ENCODE measurements around the gene DQX1.

DNA sequence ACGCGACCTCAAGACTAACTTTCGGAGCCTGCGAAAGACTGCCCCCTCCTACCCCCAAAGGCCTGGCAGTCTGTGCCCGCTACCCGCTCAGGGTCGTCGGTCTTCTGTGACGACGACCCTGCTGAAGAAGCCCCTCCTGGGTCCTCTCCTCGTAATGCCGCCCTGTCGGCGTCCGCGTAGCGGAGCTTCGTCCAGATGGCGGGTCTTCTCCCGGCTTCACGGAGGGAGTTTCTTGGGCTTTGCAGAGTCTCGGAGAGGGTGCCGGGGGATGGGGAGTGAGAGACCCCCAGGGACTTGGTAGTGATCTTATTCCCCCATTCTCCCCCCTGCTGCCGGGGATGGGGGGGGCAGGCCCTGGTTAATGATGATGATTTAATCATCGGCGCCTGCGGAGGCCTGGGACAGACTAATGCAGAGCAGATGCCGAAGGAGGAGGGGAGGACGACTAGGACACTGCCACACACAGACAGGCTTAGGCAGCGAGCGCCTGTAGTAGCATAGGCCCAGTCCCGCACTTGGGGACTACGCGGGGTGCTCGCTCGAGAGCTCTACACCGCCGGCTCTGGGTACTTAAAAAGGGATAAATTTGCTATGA, 18.0 kb downstream of the DQX1 start:
- TF ChIP-seq, protein P1, sequence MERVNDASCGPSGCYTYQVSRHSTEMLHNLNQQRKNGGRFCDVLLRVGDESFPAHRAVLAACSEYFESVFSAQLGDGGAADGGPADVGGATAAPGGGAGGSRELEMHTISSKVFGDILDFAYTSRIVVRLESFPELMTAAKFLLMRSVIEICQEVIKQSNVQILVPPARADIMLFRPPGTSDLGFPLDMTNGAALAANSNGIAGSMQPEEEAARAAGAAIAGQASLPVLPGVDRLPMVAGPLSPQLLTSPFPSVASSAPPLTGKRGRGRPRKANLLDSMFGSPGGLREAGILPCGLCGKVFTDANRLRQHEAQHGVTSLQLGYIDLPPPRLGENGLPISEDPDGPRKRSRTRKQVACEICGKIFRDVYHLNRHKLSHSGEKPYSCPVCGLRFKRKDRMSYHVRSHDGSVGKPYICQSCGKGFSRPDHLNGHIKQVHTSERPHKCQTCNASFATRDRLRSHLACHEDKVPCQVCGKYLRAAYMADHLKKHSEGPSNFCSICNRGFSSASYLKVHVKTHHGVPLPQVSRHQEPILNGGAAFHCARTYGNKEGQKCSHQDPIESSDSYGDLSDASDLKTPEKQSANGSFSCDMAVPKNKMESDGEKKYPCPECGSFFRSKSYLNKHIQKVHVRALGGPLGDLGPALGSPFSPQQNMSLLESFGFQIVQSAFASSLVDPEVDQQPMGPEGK (CRISPR knock-in tag; IDR thresholded peaks at IDR 0.05; ENCODE audit: borderline replicate concordance) = peak; percentile 98
- no peak for TF ChIP-seq BACH2 (CRISPR knock-in tag; IDR thresholded peaks at IDR 0.05; ENCODE audit: borderline replicate concordance)
- TF ChIP-seq ZNF70 (CRISPR knock-in tag; IDR thresholded peaks at IDR 0.05) = peak; percentile 50; the same call in 1 of the 2 replicates
- TF ChIP-seq, protein P2, sequence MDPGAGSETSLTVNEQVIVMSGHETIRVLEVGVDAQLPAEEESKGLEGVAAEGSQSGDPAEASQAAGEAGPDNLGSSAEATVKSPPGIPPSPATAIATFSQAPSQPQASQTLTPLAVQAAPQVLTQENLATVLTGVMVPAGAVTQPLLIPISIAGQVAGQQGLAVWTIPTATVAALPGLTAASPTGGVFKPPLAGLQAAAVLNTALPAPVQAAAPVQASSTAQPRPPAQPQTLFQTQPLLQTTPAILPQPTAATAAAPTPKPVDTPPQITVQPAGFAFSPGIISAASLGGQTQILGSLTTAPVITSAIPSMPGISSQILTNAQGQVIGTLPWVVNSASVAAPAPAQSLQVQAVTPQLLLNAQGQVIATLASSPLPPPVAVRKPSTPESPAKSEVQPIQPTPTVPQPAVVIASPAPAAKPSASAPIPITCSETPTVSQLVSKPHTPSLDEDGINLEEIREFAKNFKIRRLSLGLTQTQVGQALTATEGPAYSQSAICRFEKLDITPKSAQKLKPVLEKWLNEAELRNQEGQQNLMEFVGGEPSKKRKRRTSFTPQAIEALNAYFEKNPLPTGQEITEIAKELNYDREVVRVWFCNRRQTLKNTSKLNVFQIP (CRISPR knock-in tag; IDR thresholded peaks at IDR 0.05; ENCODE audit: borderline replicate concordance, low read depth) = no peak
- TF ChIP-seq RARB (CRISPR knock-in tag; IDR thresholded peaks at IDR 0.05) = no peak
- TF ChIP-seq, protein P3, sequence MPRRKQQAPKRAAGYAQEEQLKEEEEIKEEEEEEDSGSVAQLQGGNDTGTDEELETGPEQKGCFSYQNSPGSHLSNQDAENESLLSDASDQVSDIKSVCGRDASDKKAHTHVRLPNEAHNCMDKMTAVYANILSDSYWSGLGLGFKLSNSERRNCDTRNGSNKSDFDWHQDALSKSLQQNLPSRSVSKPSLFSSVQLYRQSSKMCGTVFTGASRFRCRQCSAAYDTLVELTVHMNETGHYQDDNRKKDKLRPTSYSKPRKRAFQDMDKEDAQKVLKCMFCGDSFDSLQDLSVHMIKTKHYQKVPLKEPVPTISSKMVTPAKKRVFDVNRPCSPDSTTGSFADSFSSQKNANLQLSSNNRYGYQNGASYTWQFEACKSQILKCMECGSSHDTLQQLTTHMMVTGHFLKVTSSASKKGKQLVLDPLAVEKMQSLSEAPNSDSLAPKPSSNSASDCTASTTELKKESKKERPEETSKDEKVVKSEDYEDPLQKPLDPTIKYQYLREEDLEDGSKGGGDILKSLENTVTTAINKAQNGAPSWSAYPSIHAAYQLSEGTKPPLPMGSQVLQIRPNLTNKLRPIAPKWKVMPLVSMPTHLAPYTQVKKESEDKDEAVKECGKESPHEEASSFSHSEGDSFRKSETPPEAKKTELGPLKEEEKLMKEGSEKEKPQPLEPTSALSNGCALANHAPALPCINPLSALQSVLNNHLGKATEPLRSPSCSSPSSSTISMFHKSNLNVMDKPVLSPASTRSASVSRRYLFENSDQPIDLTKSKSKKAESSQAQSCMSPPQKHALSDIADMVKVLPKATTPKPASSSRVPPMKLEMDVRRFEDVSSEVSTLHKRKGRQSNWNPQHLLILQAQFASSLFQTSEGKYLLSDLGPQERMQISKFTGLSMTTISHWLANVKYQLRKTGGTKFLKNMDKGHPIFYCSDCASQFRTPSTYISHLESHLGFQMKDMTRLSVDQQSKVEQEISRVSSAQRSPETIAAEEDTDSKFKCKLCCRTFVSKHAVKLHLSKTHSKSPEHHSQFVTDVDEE (CRISPR knock-in tag; IDR thresholded peaks at IDR 0.05) = peak; percentile 43; the same call in 1 of the 2 replicates
- 0 out of 2 replicates have a peak, but pooled peaks have one; percentile 66 for TF ChIP-seq ZFP3 (CRISPR knock-in tag; IDR thresholded peaks at IDR 0.05)
- TF ChIP-seq, protein P4, sequence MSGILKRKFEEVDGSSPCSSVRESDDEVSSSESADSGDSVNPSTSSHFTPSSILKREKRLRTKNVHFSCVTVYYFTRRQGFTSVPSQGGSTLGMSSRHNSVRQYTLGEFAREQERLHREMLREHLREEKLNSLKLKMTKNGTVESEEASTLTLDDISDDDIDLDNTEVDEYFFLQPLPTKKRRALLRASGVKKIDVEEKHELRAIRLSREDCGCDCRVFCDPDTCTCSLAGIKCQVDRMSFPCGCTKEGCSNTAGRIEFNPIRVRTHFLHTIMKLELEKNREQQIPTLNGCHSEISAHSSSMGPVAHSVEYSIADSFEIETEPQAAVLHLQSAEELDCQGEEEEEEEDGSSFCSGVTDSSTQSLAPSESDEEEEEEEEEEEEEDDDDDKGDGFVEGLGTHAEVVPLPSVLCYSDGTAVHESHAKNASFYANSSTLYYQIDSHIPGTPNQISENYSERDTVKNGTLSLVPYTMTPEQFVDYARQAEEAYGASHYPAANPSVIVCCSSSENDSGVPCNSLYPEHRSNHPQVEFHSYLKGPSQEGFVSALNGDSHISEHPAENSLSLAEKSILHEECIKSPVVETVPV (CRISPR knock-in tag; IDR thresholded peaks at IDR 0.05) = no peak
- no peak for TF ChIP-seq ARNTL (CRISPR knock-in tag; IDR thresholded peaks at IDR 0.05; ENCODE audit: borderline replicate concordance, low read depth)
- no peak for TF ChIP-seq TOX (CRISPR knock-in tag; IDR thresholded peaks at IDR 0.05; ENCODE audit: borderline replicate concordance)
- TF ChIP-seq, protein P5, sequence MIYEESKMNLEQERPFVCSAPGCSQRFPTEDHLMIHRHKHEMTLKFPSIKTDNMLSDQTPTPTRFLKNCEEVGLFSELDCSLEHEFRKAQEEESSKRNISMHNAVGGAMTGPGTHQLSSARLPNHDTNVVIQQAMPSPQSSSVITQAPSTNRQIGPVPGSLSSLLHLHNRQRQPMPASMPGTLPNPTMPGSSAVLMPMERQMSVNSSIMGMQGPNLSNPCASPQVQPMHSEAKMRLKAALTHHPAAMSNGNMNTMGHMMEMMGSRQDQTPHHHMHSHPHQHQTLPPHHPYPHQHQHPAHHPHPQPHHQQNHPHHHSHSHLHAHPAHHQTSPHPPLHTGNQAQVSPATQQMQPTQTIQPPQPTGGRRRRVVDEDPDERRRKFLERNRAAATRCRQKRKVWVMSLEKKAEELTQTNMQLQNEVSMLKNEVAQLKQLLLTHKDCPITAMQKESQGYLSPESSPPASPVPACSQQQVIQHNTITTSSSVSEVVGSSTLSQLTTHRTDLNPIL (CRISPR knock-in tag; IDR thresholded peaks at IDR 0.05; ENCODE audit: low read depth) = no peak
- TF ChIP-seq TCF4 (CRISPR knock-in tag; IDR thresholded peaks at IDR 0.05; ENCODE audit: borderline replicate concordance) = peak; percentile 96

All from SK-N-SH treated with all-trans-retinoic acid at 6 μM for 48 hours (cell line).